ENCODE measurements around the gene NRCAM.
A peak's percentile ranks its signal among the peaks of the same experiment; 100 is the strongest.

NRCAM gene

DNA sequence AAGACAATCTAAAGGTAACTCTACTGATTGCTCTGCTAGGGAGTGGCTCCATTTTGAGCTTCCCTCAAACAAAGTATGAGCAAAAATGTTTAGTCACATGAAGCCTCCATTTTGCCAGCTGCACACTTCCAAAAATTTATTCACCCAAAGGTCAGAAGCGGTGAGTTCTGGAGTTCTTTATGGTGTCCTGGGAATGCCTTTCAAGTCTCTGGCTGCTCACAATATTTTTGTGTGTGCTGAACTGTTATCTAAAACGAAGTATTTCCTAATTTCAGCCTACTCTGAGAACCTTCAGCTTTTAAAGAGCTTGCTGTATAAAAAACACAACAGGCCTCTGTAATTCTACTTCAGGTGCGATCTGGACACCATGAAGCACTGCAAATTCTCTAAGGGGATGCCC, 15.6 kb downstream of the NRCAM start:
- DNase-seq = no peak
- in situ Hi-C loops (cut with MboI; ENCODE audit: low pct_unique_long_range_greater_than_20kb, low sequenced_read_pairs) = no loop called here

GRCh38 chr7:108436906-108437305, 19.3 kb downstream of the NRCAM start:
- no peak for DNase-seq
- in situ Hi-C loops (cut with MboI; ENCODE audit: low pct_unique_long_range_greater_than_20kb, low sequenced_read_pairs) = no loop called here

- in situ Hi-C loops (cut with MboI; ENCODE audit: low pct_unique_long_range_greater_than_20kb, low sequenced_read_pairs) = no loop called here
- DNase-seq = no peak
Observed at GRCh38 chr7:108434010-108434409, 22.2 kb downstream of the NRCAM start.

DNA sequence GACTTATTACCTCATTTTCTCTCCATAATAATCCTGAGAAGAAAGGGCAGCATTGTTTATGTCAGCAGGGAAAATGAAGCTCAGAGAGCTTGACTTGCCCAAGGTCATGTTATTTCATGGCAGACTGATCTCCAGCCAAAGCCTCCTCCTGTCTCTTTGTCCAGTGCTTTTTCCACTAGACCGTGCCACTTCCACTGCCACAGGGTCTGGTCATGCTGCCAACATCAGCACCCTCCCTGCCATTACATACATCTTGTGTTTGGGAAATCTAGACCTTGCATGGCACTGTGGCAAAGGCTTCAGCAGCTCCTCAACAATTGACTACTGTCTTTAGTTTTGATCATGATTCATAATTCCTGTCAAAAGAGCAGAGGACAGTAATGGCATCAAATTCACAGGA, 25.1 kb downstream of the NRCAM start:
- no peak for DNase-seq
- in situ Hi-C loops (cut with MboI; ENCODE audit: low pct_unique_long_range_greater_than_20kb, low sequenced_read_pairs) = no loop called here

GRCh38 chr7:108430664-108431063, 25.6 kb downstream of the NRCAM start:
- in situ Hi-C loops (cut with MboI; ENCODE audit: low pct_unique_long_range_greater_than_20kb, low sequenced_read_pairs) = no loop called here

GRCh38 chr7:108427766-108428165, 28.5 kb downstream of the NRCAM start:
- no peak for DNase-seq
- in situ Hi-C loops (cut with MboI; ENCODE audit: low pct_unique_long_range_greater_than_20kb, low sequenced_read_pairs) = no loop called here

More at GRCh38 chr7:108430664-108431063, 25.6 kb downstream of the NRCAM start:
- DNase-seq = peak; percentile 38

GRCh38 chr7:108425714-108426275, 30.4 kb downstream of the NRCAM start:
- in situ Hi-C loops (cut with MboI; ENCODE audit: low pct_unique_long_range_greater_than_20kb, low sequenced_read_pairs) = no loop called here
- DNase-seq = no peak

GRCh38 chr7:108424013-108424412, 32.2 kb downstream of the NRCAM start:
- in situ Hi-C loops (cut with MboI; ENCODE audit: low pct_unique_long_range_greater_than_20kb, low sequenced_read_pairs) = no loop called here
- no peak for DNase-seq

- in situ Hi-C loops (cut with MboI; ENCODE audit: low pct_unique_long_range_greater_than_20kb, low sequenced_read_pairs) = no loop called here
- DNase-seq = no peak
Observed at GRCh38 chr7:108423089-108423989, 32.9 kb downstream of the NRCAM start.

DNA sequence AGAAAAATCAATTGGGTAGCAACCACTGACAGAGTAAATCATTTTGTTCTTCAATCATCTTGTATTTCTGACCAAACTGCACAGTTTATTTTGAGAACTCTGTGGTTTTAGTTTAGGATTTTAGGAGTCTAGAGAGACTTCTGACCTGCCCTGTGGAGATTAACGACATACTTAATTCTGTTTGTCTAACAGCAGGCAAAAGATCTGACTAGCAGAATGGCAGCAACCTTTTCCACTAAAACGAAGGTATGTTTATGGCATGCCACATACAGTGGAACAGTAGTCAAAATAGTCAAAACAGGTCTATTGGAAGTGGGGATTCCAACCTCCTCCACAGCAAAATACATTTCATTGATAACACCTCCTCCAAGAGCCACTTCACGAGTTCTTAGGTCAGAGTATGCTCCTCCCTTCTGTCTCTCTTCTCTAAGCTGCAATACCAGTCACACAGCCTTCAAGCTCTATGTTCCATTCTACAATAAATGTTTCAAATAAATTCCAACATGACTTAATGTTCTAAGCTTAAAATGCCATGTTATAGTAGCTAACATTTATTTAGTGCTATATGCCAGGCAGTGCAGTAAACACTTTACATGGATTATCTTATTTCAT, 34.4 kb downstream of the NRCAM start:
- in situ Hi-C loops (cut with MboI; ENCODE audit: low pct_unique_long_range_greater_than_20kb, low sequenced_read_pairs) = no loop called here
- DNase-seq = no peak

DNA sequence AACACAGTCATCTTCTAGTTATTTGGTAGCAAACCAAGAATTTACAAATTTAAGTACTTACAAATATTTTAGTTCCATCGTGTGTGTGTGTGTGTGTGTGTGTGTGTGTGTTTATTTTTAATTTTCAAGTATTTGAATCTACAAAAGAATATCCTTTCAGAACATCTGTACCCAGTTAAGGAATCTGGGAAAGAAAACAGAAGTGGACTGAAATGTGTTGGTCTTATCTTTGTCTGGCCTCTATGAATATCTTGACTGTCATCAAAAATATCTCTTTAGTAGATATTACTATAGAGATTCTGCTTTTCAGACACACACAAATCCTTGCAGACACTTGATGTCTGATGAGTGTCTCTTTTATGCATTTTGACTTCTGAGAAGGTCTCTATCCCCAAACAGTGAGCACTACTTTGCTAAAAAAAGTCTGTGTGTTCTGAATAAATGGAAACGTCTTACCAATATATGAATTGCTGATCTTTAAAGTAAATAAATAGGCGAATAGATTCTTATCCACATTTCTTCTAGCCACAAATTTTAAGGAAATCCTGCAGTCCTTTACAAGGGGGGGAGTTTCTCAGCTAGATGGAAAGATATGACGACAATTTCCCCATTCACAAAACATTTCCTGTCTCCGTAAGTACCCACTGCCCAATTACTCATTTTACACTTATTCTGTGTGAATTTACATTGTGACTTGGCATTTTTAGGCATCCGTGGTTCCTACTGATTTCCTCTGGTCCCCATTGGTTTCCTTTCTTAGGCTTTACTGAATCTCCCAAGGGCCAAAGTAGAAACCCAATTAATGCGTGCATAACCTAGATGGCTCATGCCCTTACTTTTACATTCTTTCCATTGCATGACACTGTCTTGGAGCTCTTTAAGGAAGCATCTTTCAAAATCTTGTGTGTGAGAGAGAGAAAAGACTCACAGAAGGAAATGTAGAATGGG, 36.0 kb downstream of the NRCAM start:
- in situ Hi-C loops (cut with MboI; ENCODE audit: low pct_unique_long_range_greater_than_20kb, low sequenced_read_pairs) = no loop called here
- DNase-seq = peak; percentile 78

- in situ Hi-C loops (cut with MboI; ENCODE audit: low pct_unique_long_range_greater_than_20kb, low sequenced_read_pairs) = no loop called here
- DNase-seq = peak; percentile 44
Observed at GRCh38 chr7:108418946-108419345, 37.3 kb downstream of the NRCAM start.

GRCh38 chr7:108417926-108418325, 38.3 kb downstream of the NRCAM start:
- DNase-seq = no peak
- in situ Hi-C loops (cut with MboI; ENCODE audit: low pct_unique_long_range_greater_than_20kb, low sequenced_read_pairs) = no loop called here

GRCh38 chr7:108417144-108417543, 39.1 kb downstream of the NRCAM start:
- in situ Hi-C loops (cut with MboI; ENCODE audit: low pct_unique_long_range_greater_than_20kb, low sequenced_read_pairs) = no loop called here
- no peak for DNase-seq

- in situ Hi-C loops (cut with MboI; ENCODE audit: low pct_unique_long_range_greater_than_20kb, low sequenced_read_pairs) = no loop called here
- DNase-seq = peak; percentile 84
Observed at GRCh38 chr7:108415821-108416536, 40.3 kb downstream of the NRCAM start.

- in situ Hi-C loops (cut with MboI; ENCODE audit: low pct_unique_long_range_greater_than_20kb, low sequenced_read_pairs) = no loop called here
- DNase-seq = peak; percentile 31
Observed at GRCh38 chr7:108415084-108415483, 41.2 kb downstream of the NRCAM start.

GRCh38 chr7:108413782-108414492, 42.3 kb downstream of the NRCAM start:
- DNase-seq = peak; percentile 63
- in situ Hi-C loops (cut with MboI; ENCODE audit: low pct_unique_long_range_greater_than_20kb, low sequenced_read_pairs) = no loop called here

DNA sequence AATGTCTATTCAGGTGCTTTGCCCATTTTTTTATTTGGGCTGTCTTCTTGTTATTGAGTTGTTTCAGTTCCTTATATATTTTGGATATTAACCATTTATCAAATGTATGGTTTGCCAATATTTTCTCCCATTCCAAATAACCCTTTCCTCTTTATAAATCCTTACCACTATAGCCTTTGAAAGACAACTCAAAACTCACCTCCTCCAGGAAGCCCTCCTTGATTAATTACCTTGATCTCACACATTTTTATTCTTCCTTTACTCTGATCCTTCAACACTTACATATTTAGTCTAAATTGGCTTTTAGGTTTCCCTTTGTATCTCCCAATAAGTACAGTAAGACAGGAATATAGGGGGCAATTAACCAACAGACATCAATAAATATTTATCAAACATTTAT, 42.9 kb downstream of the NRCAM start:
- no peak for DNase-seq
- in situ Hi-C loops (cut with MboI; ENCODE audit: low pct_unique_long_range_greater_than_20kb, low sequenced_read_pairs) = no loop called here
